ENCODE data around the gene RBP4. TPM values are rescaled to one million over a fixed set of nuclear protein-coding genes. Genes with fewer than 3 reads are reported as not detected.

Gene RBP4
- 0.46 TPM for polyA plus RNA-seq (2013, experiment 1 of 4)
- 0.25 TPM for polyA plus RNA-seq (2013, experiment 2 of 4)
- 0.85 TPM for polyA plus RNA-seq (2013, experiment 3 of 4)
- 0.41 TPM for polyA plus RNA-seq (2013, experiment 4 of 4)

GRCh38 chr10:93601146-93601773 is at the start of gene RBP4:
Gene RBP4 (minus strand): TSS chr10:93601235. CDS start chr10:93601028, 207 bp downstream.
- Histone ChIP-seq H3K4me1 (ENCODE audit: control insufficient read depth, insufficient read depth, low read length) (peaks cover 6% of the 10 kb centered on the region), H3K36me3 (ENCODE audit: control insufficient read depth, insufficient read depth, low read length) (no peaks in the 10 kb centered on the region), H3K27me3 (ENCODE audit: control insufficient read depth, insufficient read depth, low read length, poor library complexity, severe bottlenecking) (peaks cover 57% of the 10 kb centered on the region), H3K4me3 (ENCODE audit: insufficient read depth, low read depth, low read length) (peak within 1 kb of the TSS; percentile 34), H3K9me3 (ENCODE audit: control insufficient read depth, low read length) (no peaks in the 10 kb centered on the region), H3K27ac (ENCODE audit: insufficient read depth, low read depth, low read length, poor library complexity, severe bottlenecking) (no peak within 1 kb of the TSS)
- WGBS, 2 experiments = 2% methylated on average over 63 of the region's 63 CpGs

DNA sequence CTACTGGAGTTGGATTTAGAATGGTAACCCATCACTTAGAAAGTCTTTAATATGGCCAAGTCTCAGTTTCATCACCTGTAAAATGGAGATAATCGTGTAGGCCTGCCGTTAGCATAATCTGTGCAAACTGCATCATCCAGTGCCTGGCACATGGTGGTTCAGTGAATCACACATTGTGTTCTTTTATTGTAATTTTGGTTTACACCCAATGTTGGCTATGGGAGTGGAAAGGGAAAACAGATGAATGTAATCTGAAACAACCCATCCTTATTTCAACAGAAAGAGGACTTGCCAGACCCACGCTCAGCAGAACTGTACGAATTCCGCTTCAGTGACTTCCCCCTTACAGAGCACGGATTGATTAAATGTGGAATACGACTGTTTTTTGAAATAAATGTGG is 38.8 kb upstream of the RBP4 start:
- H3K27me3 ChIP-seq (ENCODE audit: control insufficient read depth, insufficient read depth, low read length, poor library complexity, severe bottlenecking) = no peaks in the 10 kb centered on the region
- H3K27ac ChIP-seq (ENCODE audit: insufficient read depth, low read depth, low read length, poor library complexity, severe bottlenecking) = no peak overlapping the region
- no peaks in the 10 kb centered on the region for H3K36me3 ChIP-seq (ENCODE audit: control insufficient read depth, insufficient read depth, low read length)
- WGBS, 2 experiments = 89 to 91% methylated on average over 7 of the region's 7 CpGs
- no peak overlapping the region for H3K4me3 ChIP-seq (ENCODE audit: insufficient read depth, low read depth, low read length)
- H3K4me1 ChIP-seq (ENCODE audit: control insufficient read depth, insufficient read depth, low read length) = no peaks in the 10 kb centered on the region
- H3K9me3 ChIP-seq (ENCODE audit: control insufficient read depth, low read length) = no peaks in the 10 kb centered on the region

DNA sequence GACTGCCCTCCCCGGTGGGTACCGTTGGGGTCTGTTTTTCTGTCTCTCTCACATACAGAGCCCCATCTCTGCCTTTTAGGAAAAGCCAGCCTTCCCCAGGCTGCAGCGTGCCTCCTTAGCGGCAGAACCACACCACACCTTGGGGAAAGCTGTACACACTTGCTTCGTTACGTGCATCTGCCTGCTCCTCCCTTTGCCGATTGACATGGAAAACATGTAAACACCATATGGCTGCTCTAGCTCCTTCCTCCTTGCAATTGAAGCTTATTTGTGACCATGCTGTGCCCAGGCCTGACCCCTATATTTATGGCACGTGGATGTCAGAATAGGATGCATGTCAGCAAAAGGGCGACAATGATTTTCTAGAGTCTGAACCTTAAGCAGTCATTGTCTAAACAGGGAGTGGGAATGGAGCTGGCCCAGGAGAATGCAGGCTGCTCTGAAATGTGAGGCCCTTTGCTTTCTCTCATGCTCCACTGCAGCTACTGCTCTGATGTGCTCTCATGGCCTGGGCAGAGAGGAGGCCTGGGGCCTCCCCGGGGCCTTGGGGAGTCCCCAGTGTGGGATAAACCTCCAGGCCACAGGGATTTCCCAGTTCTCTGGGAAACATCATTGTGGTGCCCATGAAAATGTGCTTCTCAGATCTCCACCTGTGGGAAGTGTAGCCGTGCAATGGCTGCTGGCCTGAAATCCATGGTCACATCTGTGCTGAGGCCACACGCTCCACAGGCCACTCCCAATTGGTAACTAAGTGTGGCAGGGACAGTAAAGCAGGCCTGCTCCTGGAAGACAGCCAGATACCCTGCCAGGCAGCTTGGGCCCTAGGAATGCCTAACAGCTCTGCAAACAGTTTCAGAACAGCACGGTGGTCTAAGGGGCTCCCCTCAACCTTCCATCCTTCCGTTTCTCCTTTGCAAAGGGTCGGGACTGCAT is 29.9 kb upstream of the RBP4 start:
- 89% methylated on average over 15 of the region's 15 CpGs for WGBS, 2 experiments
- no peaks in the 10 kb centered on the region for H3K9me3 ChIP-seq (ENCODE audit: control insufficient read depth, low read length)
- H3K4me1 ChIP-seq (ENCODE audit: control insufficient read depth, insufficient read depth, low read length) = peaks cover 10% of the 10 kb centered on the region
- H3K4me3 ChIP-seq (ENCODE audit: insufficient read depth, low read depth, low read length) = no peak overlapping the region
- no peak overlapping the region for H3K27ac ChIP-seq (ENCODE audit: insufficient read depth, low read depth, low read length, poor library complexity, severe bottlenecking)
- no peaks in the 10 kb centered on the region for H3K27me3 ChIP-seq (ENCODE audit: control insufficient read depth, insufficient read depth, low read length, poor library complexity, severe bottlenecking)
- H3K36me3 ChIP-seq (ENCODE audit: control insufficient read depth, insufficient read depth, low read length) = no peaks in the 10 kb centered on the region

- 65% methylated on average over 7 of the region's 7 CpGs for WGBS, 2 experiments
- H3K27me3 ChIP-seq (ENCODE audit: control insufficient read depth, insufficient read depth, low read length, poor library complexity, severe bottlenecking) = no peaks in the 10 kb centered on the region
- H3K4me1 ChIP-seq (ENCODE audit: control insufficient read depth, insufficient read depth, low read length) = peaks cover 10% of the 10 kb centered on the region
- H3K4me3 ChIP-seq (ENCODE audit: insufficient read depth, low read depth, low read length) = no peak overlapping the region
- H3K27ac ChIP-seq (ENCODE audit: insufficient read depth, low read depth, low read length, poor library complexity, severe bottlenecking) = no peak overlapping the region
- H3K9me3 ChIP-seq (ENCODE audit: control insufficient read depth, low read length) = no peaks in the 10 kb centered on the region
- H3K36me3 ChIP-seq (ENCODE audit: control insufficient read depth, insufficient read depth, low read length) = no peaks in the 10 kb centered on the region
These were observed 28.7 kb upstream of the RBP4 start for GRCh38 chr10:93629647-93630305.

- Histone ChIP-seq H3K27me3 (ENCODE audit: control insufficient read depth, insufficient read depth, low read length, poor library complexity, severe bottlenecking) (no peaks in the 10 kb centered on the region), H3K9me3 (ENCODE audit: control insufficient read depth, low read length) (no peaks in the 10 kb centered on the region), H3K27ac (ENCODE audit: insufficient read depth, low read depth, low read length, poor library complexity, severe bottlenecking) (no peak overlapping the region), H3K4me3 (ENCODE audit: insufficient read depth, low read depth, low read length) (no peak overlapping the region), H3K4me1 (ENCODE audit: control insufficient read depth, insufficient read depth, low read length) (peaks cover 10% of the 10 kb centered on the region), H3K36me3 (ENCODE audit: control insufficient read depth, insufficient read depth, low read length) (no peaks in the 10 kb centered on the region)
- 68 to 74% methylated on average over 4 of the region's 4 CpGs for WGBS, 2 experiments
These were observed 27.8 kb upstream of the RBP4 start for GRCh38 chr10:93628858-93629257.

GRCh38 chr10:93622942-93623341 is 21.9 kb upstream of the RBP4 start:
- Histone ChIP-seq H3K4me3 (ENCODE audit: insufficient read depth, low read depth, low read length) (no peak overlapping the region), H3K27me3 (ENCODE audit: control insufficient read depth, insufficient read depth, low read length, poor library complexity, severe bottlenecking) (no peaks in the 10 kb centered on the region), H3K9me3 (ENCODE audit: control insufficient read depth, low read length) (no peaks in the 10 kb centered on the region), H3K4me1 (ENCODE audit: control insufficient read depth, insufficient read depth, low read length) (no peaks in the 10 kb centered on the region), H3K27ac (ENCODE audit: insufficient read depth, low read depth, low read length, poor library complexity, severe bottlenecking) (no peak overlapping the region), H3K36me3 (ENCODE audit: control insufficient read depth, insufficient read depth, low read length) (no peaks in the 10 kb centered on the region)
- WGBS, 2 experiments = 92 to 100% methylated on average over 1 of the region's 1 CpG

DNA sequence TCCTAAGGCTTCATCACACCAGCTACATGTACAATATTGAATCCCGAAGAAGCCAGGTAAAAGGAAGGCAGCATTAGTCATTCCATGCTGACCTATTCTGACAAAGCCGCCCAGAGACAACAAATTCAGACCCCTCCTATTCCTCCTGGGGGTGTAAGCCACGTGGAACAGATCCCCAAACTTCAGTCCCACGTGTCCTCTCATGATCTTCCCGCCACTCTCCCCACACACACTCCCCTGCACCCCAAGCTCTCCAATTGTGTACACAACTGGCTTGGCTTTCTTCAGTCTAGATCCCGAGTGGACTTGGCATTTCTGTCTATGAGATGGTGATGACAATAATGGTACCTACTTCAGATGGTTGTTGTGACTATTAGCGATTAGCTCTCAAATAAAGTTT is 19.9 kb upstream of the RBP4 start:
- WGBS, 2 experiments = 87 to 91% methylated on average over 7 of the region's 7 CpGs
- no peaks in the 10 kb centered on the region for H3K9me3 ChIP-seq (ENCODE audit: control insufficient read depth, low read length)
- peaks cover 4% of the 10 kb centered on the region for H3K4me1 ChIP-seq (ENCODE audit: control insufficient read depth, insufficient read depth, low read length)
- H3K27me3 ChIP-seq (ENCODE audit: control insufficient read depth, insufficient read depth, low read length, poor library complexity, severe bottlenecking) = no peaks in the 10 kb centered on the region
- H3K27ac ChIP-seq (ENCODE audit: insufficient read depth, low read depth, low read length, poor library complexity, severe bottlenecking) = no peak overlapping the region
- H3K4me3 ChIP-seq (ENCODE audit: insufficient read depth, low read depth, low read length) = no peak overlapping the region
- no peaks in the 10 kb centered on the region for H3K36me3 ChIP-seq (ENCODE audit: control insufficient read depth, insufficient read depth, low read length)

- Histone ChIP-seq H3K9me3 (ENCODE audit: control insufficient read depth, low read length) (no peaks in the 10 kb centered on the region), H3K27ac (ENCODE audit: insufficient read depth, low read depth, low read length, poor library complexity, severe bottlenecking) (no peak overlapping the region), H3K36me3 (ENCODE audit: control insufficient read depth, insufficient read depth, low read length) (no peaks in the 10 kb centered on the region), H3K4me3 (ENCODE audit: insufficient read depth, low read depth, low read length) (no peak overlapping the region), H3K4me1 (ENCODE audit: control insufficient read depth, insufficient read depth, low read length) (peaks cover 4% of the 10 kb centered on the region), H3K27me3 (ENCODE audit: control insufficient read depth, insufficient read depth, low read length, poor library complexity, severe bottlenecking) (no peaks in the 10 kb centered on the region)
- WGBS, 2 experiments = 92 to 95% methylated on average over 9 of the region's 9 CpGs
These were observed 14.7 kb upstream of the RBP4 start for GRCh38 chr10:93615576-93616235.

- Histone ChIP-seq H3K4me1 (ENCODE audit: control insufficient read depth, insufficient read depth, low read length) (peaks cover 4% of the 10 kb centered on the region), H3K36me3 (ENCODE audit: control insufficient read depth, insufficient read depth, low read length) (no peaks in the 10 kb centered on the region), H3K27ac (ENCODE audit: insufficient read depth, low read depth, low read length, poor library complexity, severe bottlenecking) (no peak overlapping the region), H3K9me3 (ENCODE audit: control insufficient read depth, low read length) (no peaks in the 10 kb centered on the region), H3K4me3 (ENCODE audit: insufficient read depth, low read depth, low read length) (no peak overlapping the region), H3K27me3 (ENCODE audit: control insufficient read depth, insufficient read depth, low read length, poor library complexity, severe bottlenecking) (no peaks in the 10 kb centered on the region)
- 90 to 92% methylated on average over 7 of the region's 7 CpGs for WGBS, 2 experiments
These were observed 13.2 kb upstream of the RBP4 start for GRCh38 chr10:93614101-93614825.
